GM21576 (cell line): Measurements from ENCODE around the gene CCDC70.

Source experiments
- ATAC-seq: cut with Tn5 transposase; IDR thresholded peaks from one replicate; pipeline ENCODE4 v1.9.1; 2021; ENCODE audit warnings: mild to moderate bottlenecking, moderate library complexity; ENCODE audit not compliant: unreplicated experiment

The CCDC70 gene

DNA sequence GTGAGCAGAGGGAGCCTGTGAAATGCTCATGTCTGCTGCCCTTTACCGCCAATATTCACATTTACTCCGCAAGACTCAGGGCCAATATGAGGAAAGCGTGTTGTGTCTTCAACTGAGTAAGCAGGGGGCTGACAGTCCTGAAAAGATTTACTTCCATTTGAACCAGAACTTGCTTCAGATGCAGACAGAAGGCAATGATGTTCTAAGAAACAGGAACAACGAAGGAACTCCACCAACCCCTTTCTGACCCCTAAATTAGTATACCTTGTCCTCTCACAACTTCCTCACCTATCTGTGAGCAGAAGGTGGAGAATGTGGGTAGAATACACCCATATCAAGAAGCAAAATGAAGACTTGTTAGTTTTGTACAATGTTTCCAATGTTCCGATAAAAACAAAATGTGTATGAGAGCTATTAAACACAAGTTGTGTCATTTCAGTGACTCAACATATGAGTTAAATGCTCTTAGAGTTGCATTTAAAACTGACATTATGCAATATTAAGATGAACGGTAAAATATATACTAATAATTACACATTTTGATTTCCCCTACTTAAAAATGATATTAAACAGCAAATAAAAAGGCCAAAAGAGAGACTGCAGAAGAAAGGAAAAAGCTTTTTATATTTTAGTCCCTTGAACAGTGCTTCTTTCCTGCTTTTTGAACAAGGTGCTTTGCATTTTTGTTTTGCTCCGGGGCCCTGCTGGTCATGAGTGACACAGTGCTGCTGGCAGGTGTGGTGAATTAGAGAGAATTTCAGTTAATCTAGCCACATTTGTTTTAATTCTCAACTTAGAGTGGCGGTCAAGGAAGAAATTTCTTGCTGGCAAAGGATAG is 32.8 kb upstream of the CCDC70 start:
- no peak for ATAC-seq

GRCh38 chr13:51829568-51829899 is 32.2 kb upstream of the CCDC70 start:
- no peak for ATAC-seq

DNA sequence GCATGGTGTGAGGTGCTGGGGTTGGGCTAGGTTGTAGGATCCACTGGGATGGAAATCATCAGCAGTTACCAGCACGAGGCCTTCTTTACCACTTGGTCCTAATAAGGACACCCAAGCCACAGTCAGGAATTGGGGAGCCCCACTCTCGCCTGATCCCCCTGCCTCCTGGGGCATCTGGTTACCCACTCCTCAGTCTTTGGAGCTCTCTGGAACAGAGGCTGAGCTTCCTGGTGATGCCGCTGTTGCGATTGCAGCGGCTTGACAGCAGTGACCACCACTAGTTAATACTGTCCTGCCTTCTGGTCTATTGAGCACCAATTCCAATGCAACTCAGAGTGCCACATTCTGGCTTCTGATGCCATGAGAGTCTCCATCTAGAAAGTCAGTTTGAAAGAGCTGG is 30.2 kb upstream of the CCDC70 start:
- no peak for ATAC-seq

DNA sequence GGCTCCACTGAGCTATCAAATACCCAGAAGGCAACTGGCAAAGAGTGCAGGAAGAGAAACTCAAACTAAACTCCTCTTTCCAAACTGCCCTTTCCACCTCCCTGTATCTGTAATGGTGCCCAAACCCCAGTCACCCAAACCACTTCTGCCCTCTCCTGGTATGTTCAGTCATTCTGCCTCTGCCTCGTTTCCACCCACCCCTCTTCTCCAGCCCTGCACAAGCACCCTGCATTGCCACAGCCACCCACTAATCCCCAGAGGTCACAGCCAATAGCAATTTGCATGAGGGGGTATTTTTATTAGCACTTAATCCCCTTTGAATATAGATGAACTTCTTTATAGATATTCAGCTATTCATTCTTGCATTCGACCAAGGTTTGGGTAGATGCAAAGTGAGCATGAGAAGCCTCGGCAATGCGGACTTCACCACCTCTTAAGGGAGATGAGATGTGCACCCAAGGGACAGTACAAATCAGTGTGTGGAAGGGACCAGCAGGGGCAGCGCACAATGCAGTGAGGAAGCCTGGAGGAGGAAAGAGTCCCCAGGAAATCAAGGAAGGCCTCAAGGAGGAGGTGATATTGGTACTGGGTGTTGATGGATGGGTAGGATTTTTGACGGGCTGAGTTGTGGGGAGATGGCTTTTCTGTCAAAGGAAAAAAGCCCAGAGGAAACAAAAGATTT is 29.2 kb upstream of the CCDC70 start:
- peak; percentile 72 for ATAC-seq

GRCh38 chr13:51833980-51834379 is 27.8 kb upstream of the CCDC70 start:
- no peak for ATAC-seq

- no peak for ATAC-seq
Observed at GRCh38 chr13:51834581-51835171, 27.1 kb upstream of the CCDC70 start.

DNA sequence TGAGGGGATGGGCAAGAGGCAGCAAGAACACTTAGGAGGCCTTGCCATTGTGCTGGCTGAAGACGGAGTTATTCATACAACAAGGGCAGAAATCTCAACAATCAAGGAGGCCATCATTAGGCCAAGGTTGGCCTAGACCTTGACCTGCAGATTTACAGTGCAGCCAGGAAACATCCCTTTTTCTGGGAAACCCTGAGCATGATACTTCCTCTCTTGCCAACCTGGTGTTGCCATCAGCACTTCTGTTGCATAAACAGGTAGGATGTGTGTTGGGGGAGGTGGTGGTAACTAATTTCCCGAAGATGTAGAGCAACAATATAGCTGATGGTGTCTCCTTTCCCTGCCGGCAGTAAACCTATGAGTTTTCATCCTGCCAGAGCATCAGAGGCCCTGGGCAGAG is 24.8 kb upstream of the CCDC70 start:
- ATAC-seq = no peak

- no peak for ATAC-seq
Observed at GRCh38 chr13:51838240-51838846, 23.4 kb upstream of the CCDC70 start.

- ATAC-seq = no peak
Observed at GRCh38 chr13:51839711-51840540, 21.8 kb upstream of the CCDC70 start.

- no peak for ATAC-seq
Observed at GRCh38 chr13:51840917-51841316, 20.9 kb upstream of the CCDC70 start.

GRCh38 chr13:51841732-51842131 is 20.0 kb upstream of the CCDC70 start:
- no peak for ATAC-seq

- no peak for ATAC-seq
Observed at GRCh38 chr13:51843529-51843928, 18.2 kb upstream of the CCDC70 start.

DNA sequence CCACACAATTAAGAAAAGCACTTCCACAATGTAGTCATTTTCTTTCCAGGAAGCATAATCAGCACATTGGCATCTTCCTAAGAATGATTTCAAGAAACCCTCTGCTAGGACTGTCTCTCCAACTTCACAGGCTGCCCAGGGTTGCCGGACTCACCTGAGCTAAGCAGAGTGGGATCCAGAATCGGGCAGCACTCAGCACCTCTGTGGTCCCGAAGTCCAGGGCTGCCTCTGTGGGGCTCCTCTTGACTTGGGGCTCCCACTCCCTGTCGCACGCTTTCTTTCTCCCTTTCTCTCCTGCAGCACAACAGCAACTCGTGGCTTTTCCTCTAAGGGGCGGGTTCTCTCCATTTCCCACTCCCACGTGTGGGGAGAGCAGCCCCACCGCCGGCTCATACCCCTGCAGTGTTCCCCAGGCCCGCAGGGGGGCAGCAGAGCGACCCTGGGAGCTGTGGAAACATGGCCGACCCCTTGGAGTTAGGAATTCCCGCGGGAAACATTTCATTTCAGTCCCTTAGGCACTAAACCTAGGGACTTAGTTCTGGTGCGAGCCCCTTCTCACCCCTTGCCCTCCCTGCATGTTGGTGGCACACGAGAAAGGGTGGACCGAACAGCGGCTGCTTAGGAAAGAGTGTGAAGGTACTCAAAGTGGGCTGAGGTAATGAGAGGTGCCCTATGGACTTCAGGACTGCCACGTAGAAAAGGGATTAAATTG is 16.8 kb upstream of the CCDC70 start, which contains the start of gene TMEM272:
TMEM272 (minus strand) TSS at position 316 of the 712 bp plus-strand sequence. CDS start 6,647 bp downstream, outside the sequence.
- ATAC-seq = peak; percentile 53

DNA sequence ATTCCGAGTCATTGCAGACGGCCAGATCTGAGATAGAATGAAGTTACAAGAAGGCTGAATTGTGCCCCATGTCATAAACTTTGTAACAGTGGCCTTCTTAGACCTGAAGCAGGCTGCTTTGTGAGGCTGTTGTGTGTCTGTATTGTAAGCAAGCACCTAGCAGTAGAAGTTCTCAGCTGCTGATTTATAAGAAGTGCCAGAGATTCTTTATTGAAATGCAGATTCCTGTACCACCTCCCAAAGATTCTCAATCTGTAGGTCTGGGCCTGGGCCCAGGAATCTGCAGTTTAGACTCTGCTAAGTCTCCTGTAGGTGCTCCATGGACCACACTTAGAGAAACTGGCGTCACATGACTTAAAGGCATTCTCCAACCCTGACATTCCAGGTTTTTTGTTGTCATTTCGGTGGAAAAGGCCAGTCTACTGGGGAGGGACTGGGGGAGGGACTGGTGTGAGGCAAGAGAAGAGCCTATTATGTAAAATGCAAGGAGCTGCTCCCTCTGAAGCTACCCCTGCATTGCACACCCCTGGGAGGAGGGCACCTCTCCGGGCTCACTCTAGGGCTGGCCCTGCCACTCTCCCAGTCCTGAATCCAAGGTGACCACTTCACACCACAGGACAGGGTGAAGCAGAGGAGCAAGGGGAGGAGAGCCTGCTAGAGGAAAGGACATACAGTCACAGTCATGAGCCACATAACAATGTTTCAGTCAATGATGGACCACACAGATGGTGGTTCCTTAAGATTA is 16.0 kb upstream of the CCDC70 start:
- ATAC-seq = no peak

GRCh38 chr13:51846756-51847155 is 15.0 kb upstream of the CCDC70 start:
- ATAC-seq = no peak

- ATAC-seq = no peak
Observed at GRCh38 chr13:51848674-51849073, 13.1 kb upstream of the CCDC70 start.

DNA sequence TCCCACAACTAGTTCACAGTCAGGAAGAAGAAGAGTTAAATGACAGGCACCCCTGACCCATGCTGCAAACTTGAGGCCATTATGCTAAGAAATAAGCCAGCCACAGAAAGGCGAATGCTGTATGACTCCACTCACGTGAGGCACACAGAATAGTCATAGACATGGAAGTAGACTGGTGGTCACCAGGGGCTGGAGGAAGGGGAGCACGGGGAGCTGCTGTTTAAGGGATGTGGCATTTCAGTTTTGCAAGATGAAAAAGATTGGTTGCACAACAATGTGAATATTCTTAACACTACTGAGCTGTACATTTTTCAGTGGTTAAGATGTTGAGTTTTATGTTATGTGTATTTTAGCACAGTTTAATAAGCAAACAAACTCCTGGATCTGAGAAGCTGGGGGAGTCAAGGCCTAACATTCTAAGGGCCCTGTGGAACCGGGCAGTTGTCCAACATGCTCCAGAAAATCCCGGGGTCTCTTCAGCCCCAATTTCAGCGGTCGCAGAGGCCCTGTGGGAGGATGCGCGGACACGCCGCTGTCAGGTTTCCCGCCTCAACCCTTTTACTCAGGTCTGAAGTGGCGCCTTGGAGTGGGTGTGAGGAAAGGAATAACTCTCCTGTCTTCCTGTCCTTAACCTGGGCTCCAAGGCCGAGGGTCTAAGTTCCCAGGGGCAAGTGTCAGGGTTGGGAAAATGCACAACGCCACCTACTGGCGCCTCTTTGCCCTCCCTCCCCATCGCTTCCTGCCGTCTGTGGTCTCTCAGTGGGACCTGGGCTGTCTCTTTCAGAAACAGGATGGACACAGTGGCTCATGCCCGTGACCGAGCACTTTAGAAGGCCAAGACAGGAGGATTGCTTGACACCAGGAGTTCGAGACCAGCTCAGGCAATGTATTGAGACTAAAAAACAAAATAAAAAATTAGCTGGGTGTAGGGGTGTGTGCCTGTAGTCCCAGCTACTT is 12.3 kb upstream of the CCDC70 start:
- no peak for ATAC-seq

- no peak for ATAC-seq
Observed at GRCh38 chr13:51856027-51856736, 5.6 kb upstream of the CCDC70 start.
